ENCODE data around the gene RXRB. TPM values are rescaled to one million over a fixed set of nuclear protein-coding genes. Genes with fewer than 3 reads are reported as not detected.

The RXRB gene
- total and polyA plus RNA-seq, 2 of the 13 experiments (the other 11 are each of a cell fraction or from before 2014, with no cell fraction given), result 26.7 to 55.7 TPM

DNA sequence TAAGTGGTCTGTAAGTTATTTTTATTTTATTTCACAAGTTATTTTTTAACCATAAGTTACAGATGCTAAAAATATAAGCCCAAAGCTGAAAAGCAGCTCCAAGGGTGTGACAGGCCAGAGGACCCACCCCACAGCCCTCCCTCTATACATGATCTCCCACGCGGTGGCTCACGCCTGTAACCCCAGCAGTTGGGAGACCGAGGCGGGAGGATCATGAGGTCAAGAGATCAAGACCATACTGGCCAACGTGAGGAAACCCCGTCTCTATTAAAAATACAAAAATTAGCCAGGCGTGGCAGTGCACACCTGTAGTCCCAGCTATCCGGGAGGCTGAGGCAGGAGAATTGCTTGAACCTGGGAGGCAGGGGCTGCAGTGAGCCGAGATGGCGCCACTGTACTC is 40.4 kb downstream of the RXRB start (continued):
- no peak for TF ChIP-seq ZNF317 (CRISPR knock-in tag; IDR thresholded peaks at IDR 0.05)
- no peak for TF ChIP-seq NR2F1 (CRISPR knock-in tag; IDR thresholded peaks at IDR 0.05)

DNA sequence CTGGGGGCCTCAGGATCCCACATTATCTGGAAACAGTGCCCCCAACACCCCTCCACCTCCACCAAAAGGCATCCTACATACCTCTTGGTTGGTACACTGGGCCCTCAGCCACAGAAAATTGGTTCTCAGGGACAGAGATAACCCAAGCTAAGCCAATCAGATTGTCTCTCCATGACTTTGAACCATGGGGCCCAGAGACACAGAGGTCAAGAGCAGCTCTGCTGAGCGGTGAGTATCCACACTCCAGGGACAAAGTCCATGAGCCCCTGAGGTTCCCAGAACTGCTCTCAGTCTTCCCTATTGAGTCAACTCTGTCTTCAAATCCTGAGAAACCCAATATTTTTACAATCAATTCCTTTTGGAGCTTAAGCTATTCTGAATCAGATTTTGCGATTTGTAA is 43.5 kb downstream of the RXRB start:
- Histone ChIP-seq H3K36me3 (replicated peaks in 1 of 2; ENCODE audit: control insufficient read depth in 1 of 2, insufficient read depth in 2 of 2, low read length in 2 of 2) (no peaks in the 10 kb centered on the region), H3K9me3 (ENCODE audit: low read length) (peaks cover 3% of the 10 kb centered on the region; the same call in 1 of the 2 replicates), H3K27ac (ENCODE audit: extremely low read length, insufficient read depth, low read length) (no peak overlapping the region), H3K4me1 (ENCODE audit: insufficient read depth, low read length) (peaks cover 49% of the 10 kb centered on the region), H3K4me2 (ENCODE audit: low read depth, low read length) (peak overlapping the region; percentile 33), H3K9ac (ENCODE audit: insufficient read depth, low read depth, low read length) (no peak overlapping the region), H3K4me3 (replicated peaks in 1 of 3; ENCODE audit: insufficient read depth in 1 of 3, low read depth in 2 of 3, low read length in 3 of 3) (no peak overlapping the region), H2AFZ (ENCODE audit: low read length) (no peak overlapping the region), H3K79me2 (ENCODE audit: insufficient read depth, low read length) (no peaks in the 10 kb centered on the region), H4K20me1 (ENCODE audit: insufficient read depth, low read length) (no peaks in the 10 kb centered on the region), H3K27me3 (ENCODE audit: control insufficient read depth in 1 of 2, insufficient read depth in 2 of 2, low read length in 2 of 2) (peaks cover 3 to 10% of the 10 kb centered on the region in 2 experiments; a peak in 3 of 5 replicates)
- ATAC-seq (peak; percentile 47; the same call in 2 of the 3 replicates), FAIRE-seq (peak; percentile 66), DNase-seq (ENCODE audit: low spot score) (peak; percentile 31)
- CTCF ChIA-PET (ENCODE audit: low intra/inter-chr PET ratio, low total read pairs), result no interaction called here
- 32% methylated on average over 2 of the region's 2 CpGs for WGBS (ENCODE audit: low lambda C conversion rate)
- POLR2A ChIA-PET, result interaction anchor here (0.7 to 1.5 kb wide), 4 partner anchors 41 to 92 kb away, joined by 3 to 5 read pairs (median 3); partner anchors contain the start of gene HSD17B8
- intact Hi-C loops (cut with micrococcal nuclease; ENCODE audit: unreplicated experiment), result no loop called here
- no TSS peak for BruUV-seq (replicated peaks)
- in situ Hi-C loops (cut with HindIII; ENCODE audit: extremely low pct_ligation_motif_present, low pct_unique_long_range_greater_than_20kb), result no loop called here
- TF ChIP-seq SPEN (CRISPR knock-in tag; IDR thresholded peaks at IDR 0.05; ENCODE audit: low read depth), result peak; percentile 86; the same call in 1 of the 2 replicates
- TF ChIP-seq, protein P1, sequence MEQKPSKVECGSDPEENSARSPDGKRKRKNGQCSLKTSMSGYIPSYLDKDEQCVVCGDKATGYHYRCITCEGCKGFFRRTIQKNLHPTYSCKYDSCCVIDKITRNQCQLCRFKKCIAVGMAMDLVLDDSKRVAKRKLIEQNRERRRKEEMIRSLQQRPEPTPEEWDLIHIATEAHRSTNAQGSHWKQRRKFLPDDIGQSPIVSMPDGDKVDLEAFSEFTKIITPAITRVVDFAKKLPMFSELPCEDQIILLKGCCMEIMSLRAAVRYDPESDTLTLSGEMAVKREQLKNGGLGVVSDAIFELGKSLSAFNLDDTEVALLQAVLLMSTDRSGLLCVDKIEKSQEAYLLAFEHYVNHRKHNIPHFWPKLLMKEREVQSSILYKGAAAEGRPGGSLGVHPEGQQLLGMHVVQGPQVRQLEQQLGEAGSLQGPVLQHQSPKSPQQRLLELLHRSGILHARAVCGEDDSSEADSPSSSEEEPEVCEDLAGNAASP (CRISPR knock-in tag; IDR thresholded peaks at IDR 0.05; ENCODE audit: borderline replicate concordance), result peak; percentile 82; the same call in 1 of the 2 replicates
- TF ChIP-seq GATAD2A (CRISPR knock-in tag; IDR thresholded peaks at IDR 0.05), result peak; percentile 33; the same call in 1 of the 2 replicates
- peak; percentile 29; the same call in 1 of the 2 replicates for TF ChIP-seq ZNF331 (CRISPR knock-in tag; IDR thresholded peaks at IDR 0.05)
- no peak for TF ChIP-seq ZNF775 (CRISPR knock-in tag; IDR thresholded peaks at IDR 0.05; ENCODE audit: borderline replicate concordance)
- peak; percentile 80 for TF ChIP-seq RXRB (CRISPR knock-in tag; IDR thresholded peaks at IDR 0.05; ENCODE audit: borderline replicate concordance)
- no peak for TF ChIP-seq ZNF710 (CRISPR knock-in tag; IDR thresholded peaks at IDR 0.05; ENCODE audit: borderline replicate concordance)
- peak; percentile 90 for TF ChIP-seq RARA (CRISPR knock-in tag; IDR thresholded peaks at IDR 0.05)
- TF ChIP-seq TAF1 (CRISPR knock-in tag; IDR thresholded peaks at IDR 0.05), result no peak
- peak; percentile 38 for TF ChIP-seq SKI (IDR thresholded peaks at IDR 0.05; ENCODE audit: partially characterized antibody)
- TF ChIP-seq HDAC1 (CRISPR knock-in tag; IDR thresholded peaks at IDR 0.05), result 0 out of 2 replicates have a peak, but pooled peaks have one; percentile 36
- 0 out of 2 replicates have a peak, but pooled peaks have one; percentile 38 for TF ChIP-seq IRF2 (CRISPR knock-in tag; IDR thresholded peaks at IDR 0.05)
- no peak for TF ChIP-seq ZUFSP (CRISPR knock-in tag; IDR thresholded peaks at IDR 0.05; ENCODE audit: borderline replicate concordance)
- peak; percentile 25 for TF ChIP-seq ASH2L (IDR thresholded peaks at IDR 0.05; ENCODE audit: insufficient read length, low read depth, low read length)
- peak; percentile 57; the same call in 1 of the 2 replicates for TF ChIP-seq SALL1 (CRISPR knock-in tag; IDR thresholded peaks at IDR 0.05)
- TF ChIP-seq NFYB (CRISPR knock-in tag; IDR thresholded peaks at IDR 0.05), result 0 out of 2 replicates have a peak, but pooled peaks have one; percentile 46
- peak; percentile 49 for TF ChIP-seq NFYC (CRISPR knock-in tag; IDR thresholded peaks at IDR 0.05)
